Calu3 (cell line): ENCODE data around the gene C6orf15. TPM values are rescaled to one million over a fixed set of nuclear protein-coding genes. Genes with fewer than 3 reads are reported as not detected.

ENCODE experiments used
- BruUV-seq: library from RNA; stranded (reverse); fragments of 400-500 nt; replicated peaks from 2 replicates; lab custom pipeline; 2021; lab: Mats Ljungman, UMichigan
- CTCF ChIA-PET: fragments of 300-600 bp; sonication (Branson Sonifier 250); formaldehyde crosslinking; loops from one replicate; lab custom pipeline; 2022; ENCODE audit warnings: antibody characterized with exemption; lab: Charles Lee
- DNase-seq: peaks from one replicate; pipeline ENCODE4 v3.0.0; 2022
- H3K27ac Mint-ChIP-seq: one replicate; pipeline ENCODE4 v1.8.0; 2022; ENCODE audit warnings: mixed read lengths; ENCODE audit not compliant: unreplicated experiment
- H3K27me3 Mint-ChIP-seq: one replicate; pipeline ENCODE4 v1.8.0; 2022; ENCODE audit warnings: mixed read lengths; ENCODE audit not compliant: unreplicated experiment
- H3K36me3 Mint-ChIP-seq: one replicate; pipeline ENCODE4 v1.8.0; 2022; ENCODE audit warnings: mild to moderate bottlenecking, moderate library complexity, mixed read lengths; ENCODE audit not compliant: insufficient read depth, unreplicated experiment
- H3K4me1 Mint-ChIP-seq: one replicate; pipeline ENCODE4 v1.8.0; 2022; ENCODE audit warnings: mild to moderate bottlenecking, low read depth, mixed read lengths; ENCODE audit not compliant: unreplicated experiment
- H3K4me3 Mint-ChIP-seq: one replicate; pipeline ENCODE4 v1.8.0; 2022; ENCODE audit warnings: mild to moderate bottlenecking, low read depth, moderate library complexity, mixed read lengths; ENCODE audit not compliant: unreplicated experiment
- H3K9me3 Mint-ChIP-seq: one replicate; pipeline ENCODE4 v1.8.0; 2022; ENCODE audit warnings: low read depth, mixed read lengths; ENCODE audit not compliant: unreplicated experiment
- CTCF ChIP-seq: fragments of 200-600 bp; IDR thresholded peaks from one replicate; pipeline ENCODE4 v1.8.0; 2022; ENCODE audit warnings: antibody characterized with exemption; ENCODE audit not compliant: unreplicated experiment
- intact Hi-C: fragments of 100-400 bp; cut with micrococcal nuclease; formaldehyde crosslinking; loops from one replicate; pipeline ENCODE4 v1.10.0; 2022; ENCODE audit not compliant: unreplicated experiment
- total RNA-seq: library from RNA; stranded (reverse); gene quantifications from 2 replicates; pipeline ENCODE4 v1.2.3, GENCODE V29; 2022

Gene C6orf15
- total RNA-seq, 1 experiment from 2014 or later = not detected

GRCh38 chr6:31114541-31114878 is 2.1 kb upstream of the C6orf15 start, which contains the start of gene PSORS1C1:
Gene PSORS1C1 (plus strand): TSS chr6:31114800. CDS start chr6:31129633, 14,833 bp downstream.
- BruUV-seq = no TSS peak
- Mint-ChIP-seq H3K9me3 (no peaks in the 10 kb centered on the region), H3K4me1 (peaks cover 51% of the 10 kb centered on the region), H3K27ac (peak within 1 kb of the TSS; percentile 87), H3K27me3 (peaks cover 13% of the 10 kb centered on the region), H3K4me3 (peak within 1 kb of the TSS; percentile 58), H3K36me3 (peaks cover 19% of the 10 kb centered on the region)
- CTCF ChIA-PET = interaction anchor here (0.6 to 4.0 kb wide), 26 partner anchors 11 to 607 kb away, joined by 3 to 57 read pairs (median 6); partner anchors contain the start of gene VARS2
- DNase-seq = peak; percentile 90
- no peak for TF ChIP-seq CTCF
- intact Hi-C loops = loop anchor here (2.0 kb wide), 1 partner anchor 28 kb away; no protein-coding TSS in a partner anchor

GRCh38 chr6:31113861-31114540 is 1.6 kb upstream of the C6orf15 start:
- Mint-ChIP-seq H3K4me1 (peaks cover 52% of the 10 kb centered on the region), H3K27ac (peak overlapping the region; percentile 87)
- CTCF ChIA-PET = interaction anchor here (0.6 to 4.0 kb wide), 20 partner anchors 12 to 607 kb away, joined by 3 to 57 read pairs (median 8); partner anchors contain the start of gene VARS2

GRCh38 chr6:31111712-31112111 is 663 bp downstream of the C6orf15 start:
- no TSS peak for BruUV-seq
- Mint-ChIP-seq H3K4me1 (peaks cover 47% of the 10 kb centered on the region), H3K4me3 (no peak overlapping the region), H3K9me3 (no peaks in the 10 kb centered on the region), H3K36me3 (peaks cover 19% of the 10 kb centered on the region), H3K27ac (no peak overlapping the region), H3K27me3 (peaks cover 21% of the 10 kb centered on the region)
- TF ChIP-seq CTCF = no peak
- CTCF ChIA-PET = interaction anchor here (1.2 kb wide), 1 partner anchor 25 kb away, joined by 4 read pairs; no protein-coding TSS in a partner anchor
- intact Hi-C loops = no loop called here
- no peak for DNase-seq

More at GRCh38 chr6:31113861-31114540, 1.6 kb upstream of the C6orf15 start:
- no TSS peak for BruUV-seq
- peaks cover 19% of the 10 kb centered on the region for H3K36me3 Mint-ChIP-seq
- no peaks in the 10 kb centered on the region for H3K9me3 Mint-ChIP-seq
- H3K27me3 Mint-ChIP-seq = peaks cover 18% of the 10 kb centered on the region
- no peak for TF ChIP-seq CTCF
- intact Hi-C loops = loop anchor here (2.0 kb wide), 1 partner anchor 27 kb away; no protein-coding TSS in a partner anchor
- H3K4me3 Mint-ChIP-seq = peak overlapping the region; percentile 58
- DNase-seq = no peak

GRCh38 chr6:31110825-31111582 is 1.4 kb downstream of the C6orf15 start:
- H3K4me1 Mint-ChIP-seq = peaks cover 40% of the 10 kb centered on the region
- H3K36me3 Mint-ChIP-seq = peaks cover 16% of the 10 kb centered on the region
- no peaks in the 10 kb centered on the region for H3K9me3 Mint-ChIP-seq
- peaks cover 28% of the 10 kb centered on the region for H3K27me3 Mint-ChIP-seq
- H3K4me3 Mint-ChIP-seq = no peak overlapping the region
- no peak for DNase-seq
- no peak for TF ChIP-seq CTCF
- CTCF ChIA-PET = interaction anchor here (0.9 to 1.2 kb wide), 2 partner anchors 16 to 24 kb away, joined by 3 to 4 read pairs; no protein-coding TSS in a partner anchor
- intact Hi-C loops = no loop called here
- H3K27ac Mint-ChIP-seq = no peak overlapping the region
- BruUV-seq = no TSS peak
